GM18499 (cell line): ENCODE measurements around the gene RGS7.
"Not testable (repeated sequence)": the region's sequence is repeated elsewhere in the genome, so short reads cannot be mapped to it uniquely, and the experiment has no call there.

ENCODE experiments used
- ATAC-seq: cut with Tn5 transposase; IDR thresholded peaks from one replicate; pipeline ENCODE4 v1.9.1; 2021; ENCODE audit warnings: moderate number of reproducible peaks; ENCODE audit not compliant: insufficient read depth, unreplicated experiment

RGS7 gene

GRCh38 chr1:241275981-241276380 is 81.0 kb downstream of the RGS7 start:
- no peak for ATAC-seq

GRCh38 chr1:241275226-241275625 is 81.8 kb downstream of the RGS7 start:
- no peak for ATAC-seq

- no peak for ATAC-seq
These were observed 82.3 kb downstream of the RGS7 start for GRCh38 chr1:241274693-241275092.

- ATAC-seq: no peak
These were observed 84.2 kb downstream of the RGS7 start for GRCh38 chr1:241272828-241273227.

GRCh38 chr1:241271427-241271826 is 85.6 kb downstream of the RGS7 start:
- ATAC-seq: no peak

GRCh38 chr1:241270016-241270415 is 87.0 kb downstream of the RGS7 start:
- no peak for ATAC-seq

- no peak for ATAC-seq
These were observed 87.9 kb downstream of the RGS7 start for GRCh38 chr1:241269116-241269515.

- ATAC-seq: no peak
These were observed 90.9 kb downstream of the RGS7 start for GRCh38 chr1:241266121-241266520.

- no peak for ATAC-seq
These were observed 91.6 kb downstream of the RGS7 start for GRCh38 chr1:241265428-241265827.

- no peak for ATAC-seq
These were observed 93.7 kb downstream of the RGS7 start for GRCh38 chr1:241263346-241263745.

GRCh38 chr1:241253471-241253870 is 103.5 kb downstream of the RGS7 start:
- ATAC-seq: no peak

GRCh38 chr1:241250465-241250864 is 106.5 kb downstream of the RGS7 start:
- no peak for ATAC-seq

GRCh38 chr1:241240069-241240468 is 116.9 kb downstream of the RGS7 start:
- ATAC-seq: no peak

- ATAC-seq: no peak
These were observed 119.1 kb downstream of the RGS7 start for GRCh38 chr1:241237873-241238272.

GRCh38 chr1:241235256-241235897 is 121.6 kb downstream of the RGS7 start:
- no peak for ATAC-seq

- ATAC-seq: no peak
These were observed 127.3 kb downstream of the RGS7 start for GRCh38 chr1:241229711-241230110.

- ATAC-seq: no peak
These were observed 127.8 kb downstream of the RGS7 start for GRCh38 chr1:241229216-241229615.

GRCh38 chr1:241228339-241228738 is 128.7 kb downstream of the RGS7 start:
- ATAC-seq: no peak

- ATAC-seq: no peak
These were observed 131.3 kb downstream of the RGS7 start for GRCh38 chr1:241225741-241226140.

GRCh38 chr1:241224189-241224588 is 132.8 kb downstream of the RGS7 start:
- not testable (repeated sequence) for ATAC-seq

- ATAC-seq: not testable (repeated sequence)
These were observed 134.2 kb downstream of the RGS7 start for GRCh38 chr1:241222813-241223212.

GRCh38 chr1:241221319-241221718 is 135.7 kb downstream of the RGS7 start:
- no peak for ATAC-seq

- not testable (repeated sequence) for ATAC-seq
These were observed 136.1 kb downstream of the RGS7 start for GRCh38 chr1:241220913-241221312.
